ENCODE data around the gene ZC3H7A.

The ZC3H7A gene

GRCh38 chr16:11731222-11731621 is 65.8 kb downstream of the ZC3H7A start:
- TF ChIP-seq, protein P1, sequence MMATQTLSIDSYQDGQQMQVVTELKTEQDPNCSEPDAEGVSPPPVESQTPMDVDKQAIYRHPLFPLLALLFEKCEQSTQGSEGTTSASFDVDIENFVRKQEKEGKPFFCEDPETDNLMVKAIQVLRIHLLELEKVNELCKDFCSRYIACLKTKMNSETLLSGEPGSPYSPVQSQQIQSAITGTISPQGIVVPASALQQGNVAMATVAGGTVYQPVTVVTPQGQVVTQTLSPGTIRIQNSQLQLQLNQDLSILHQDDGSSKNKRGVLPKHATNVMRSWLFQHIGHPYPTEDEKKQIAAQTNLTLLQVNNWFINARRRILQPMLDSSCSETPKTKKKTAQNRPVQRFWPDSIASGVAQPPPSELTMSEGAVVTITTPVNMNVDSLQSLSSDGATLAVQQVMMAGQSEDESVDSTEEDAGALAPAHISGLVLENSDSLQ (IDR thresholded peaks at IDR 0.05) = no peak
- no peak for TF ChIP-seq TARDBP (IDR thresholded peaks at IDR 0.05)
- no peak for TF ChIP-seq HDGF (IDR thresholded peaks at IDR 0.05; ENCODE audit: borderline replicate concordance)
- TF ChIP-seq FOXA1 (IDR thresholded peaks at IDR 0.05) = no peak
- no peak for TF ChIP-seq L3MBTL2 (conservative IDR thresholded peaks at IDR 0.05)
- no peak for TF ChIP-seq ZNF384 (IDR thresholded peaks at IDR 0.05)
- TF ChIP-seq NFRKB (IDR thresholded peaks at IDR 0.05) = no peak
- no peak for TF ChIP-seq FOXK2 (IDR thresholded peaks at IDR 0.05)
- TF ChIP-seq SP1 (IDR thresholded peaks at IDR 0.05) = no peak
- no peak for TF ChIP-seq BHLHE40 (IDR thresholded peaks at IDR 0.05; ENCODE audit: borderline replicate concordance)
- no peak for TF ChIP-seq FOXM1 (IDR thresholded peaks at IDR 0.05; ENCODE audit: borderline replicate concordance)
- TF ChIP-seq ELF4 (IDR thresholded peaks at IDR 0.05) = no peak
- no peak for TF ChIP-seq LEF1 (IDR thresholded peaks at IDR 0.05; ENCODE audit: borderline replicate concordance)
- no peak for TF ChIP-seq CTBP1 (IDR thresholded peaks at IDR 0.05; ENCODE audit: borderline replicate concordance)
- TF ChIP-seq SUZ12 (IDR thresholded peaks at IDR 0.05) = no peak
- TF ChIP-seq ARNT (IDR thresholded peaks at IDR 0.05) = no peak
- DNase-seq (ENCODE audit: extremely low spot score) = no peak
- ChIA-PET POLR2A (no interaction called here), CTCF (no interaction called here)

- ChIA-PET CTCF (no interaction called here), POLR2A (no interaction called here)
- TF ChIP-seq L3MBTL2 (conservative IDR thresholded peaks at IDR 0.05) = no peak
- no peak for TF ChIP-seq ELF4 (IDR thresholded peaks at IDR 0.05)
- no peak for DNase-seq (ENCODE audit: extremely low spot score)
Observed at GRCh38 chr16:11729787-11730186, 67.3 kb downstream of the ZC3H7A start.

DNA sequence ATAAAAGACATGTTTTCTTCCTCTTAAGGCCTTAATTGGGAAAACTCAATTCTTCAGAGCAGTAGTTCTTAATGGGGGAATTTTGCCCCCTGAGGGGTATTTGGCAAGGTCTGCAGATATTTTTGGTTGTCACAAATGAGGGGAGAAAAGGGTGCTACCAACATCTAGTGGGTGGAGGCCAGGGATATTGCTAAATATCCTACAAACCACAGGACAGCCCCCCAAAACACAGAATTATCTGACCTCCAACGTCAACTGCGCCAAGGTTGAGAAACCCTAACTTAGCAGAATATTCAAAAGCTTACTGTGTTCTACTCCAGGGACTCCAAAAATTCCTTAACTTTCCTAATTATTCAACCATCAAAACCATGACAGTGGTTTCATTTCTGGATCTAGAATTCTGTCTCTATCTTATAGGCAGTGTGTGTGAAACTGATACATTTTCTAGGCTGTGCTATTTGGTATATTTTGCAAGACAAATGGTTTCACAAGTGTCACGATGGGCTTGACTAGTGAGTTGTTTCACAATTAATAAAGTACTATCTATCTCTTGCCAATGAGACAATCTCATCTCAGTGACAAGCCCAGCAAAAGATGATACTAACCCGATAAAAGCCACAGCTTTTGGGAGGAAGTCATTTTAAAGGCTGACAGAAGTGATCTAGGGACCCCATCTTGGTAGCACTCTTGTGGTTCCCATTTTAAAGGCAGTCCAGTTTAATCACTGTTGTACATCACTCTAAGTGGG is 69.1 kb downstream of the ZC3H7A start:
- TF ChIP-seq NFRKB (IDR thresholded peaks at IDR 0.05) = no peak
- TF ChIP-seq, protein P1 (IDR thresholded peaks at IDR 0.05) = no peak
- no peak for TF ChIP-seq ELF4 (IDR thresholded peaks at IDR 0.05)
- TF ChIP-seq ARNT (IDR thresholded peaks at IDR 0.05) = no peak
- TF ChIP-seq HDGF (IDR thresholded peaks at IDR 0.05; ENCODE audit: borderline replicate concordance) = no peak
- TF ChIP-seq SUZ12 (IDR thresholded peaks at IDR 0.05) = no peak
- TF ChIP-seq FOXA1 (IDR thresholded peaks at IDR 0.05) = no peak
- no peak for TF ChIP-seq FOXM1 (IDR thresholded peaks at IDR 0.05; ENCODE audit: borderline replicate concordance)
- TF ChIP-seq FOXK2 (IDR thresholded peaks at IDR 0.05) = no peak
- POLR2A ChIA-PET = no interaction called here
- CTCF ChIA-PET = interaction anchor here (0.5 kb wide), 1 partner anchor 774 kb away, joined by 3 read pairs; no protein-coding TSS in a partner anchor
- no peak for DNase-seq (ENCODE audit: extremely low spot score)

- no peak for DNase-seq (ENCODE audit: extremely low spot score)
- CTCF ChIA-PET = interaction anchor here (0.6 to 1.5 kb wide), 2 partner anchors 18 to 328 kb away, joined by 3 read pairs; no protein-coding TSS in a partner anchor
- POLR2A ChIA-PET = no interaction called here
- TF ChIP-seq FOXM1 (IDR thresholded peaks at IDR 0.05; ENCODE audit: borderline replicate concordance) (no peak), SP1 (IDR thresholded peaks at IDR 0.05) (no peak), SUZ12 (IDR thresholded peaks at IDR 0.05) (no peak), ELF4 (IDR thresholded peaks at IDR 0.05) (no peak), NFRKB (IDR thresholded peaks at IDR 0.05) (no peak), L3MBTL2 (conservative IDR thresholded peaks at IDR 0.05) (no peak), FOXA1 (IDR thresholded peaks at IDR 0.05) (no peak), TARDBP (IDR thresholded peaks at IDR 0.05) (no peak)
- TF ChIP-seq, protein P1 (IDR thresholded peaks at IDR 0.05) = no peak
Observed at GRCh38 chr16:11726008-11726407, 71.0 kb downstream of the ZC3H7A start.

GRCh38 chr16:11725457-11725856 is 71.6 kb downstream of the ZC3H7A start:
- TF ChIP-seq FOXA1 (IDR thresholded peaks at IDR 0.05) = no peak
- TF ChIP-seq ZNF384 (IDR thresholded peaks at IDR 0.05) = no peak
- no peak for TF ChIP-seq SP1 (IDR thresholded peaks at IDR 0.05)
- TF ChIP-seq, protein P1 (IDR thresholded peaks at IDR 0.05) = no peak
- TF ChIP-seq LEF1 (IDR thresholded peaks at IDR 0.05; ENCODE audit: borderline replicate concordance) = no peak
- TF ChIP-seq ARNT (IDR thresholded peaks at IDR 0.05) = no peak
- TF ChIP-seq SUZ12 (IDR thresholded peaks at IDR 0.05) = no peak
- TF ChIP-seq L3MBTL2 (conservative IDR thresholded peaks at IDR 0.05) = no peak
- no peak for TF ChIP-seq FOXK2 (IDR thresholded peaks at IDR 0.05)
- no peak for TF ChIP-seq TARDBP (IDR thresholded peaks at IDR 0.05)
- no peak for TF ChIP-seq HDGF (IDR thresholded peaks at IDR 0.05; ENCODE audit: borderline replicate concordance)
- TF ChIP-seq ELF4 (IDR thresholded peaks at IDR 0.05) = no peak
- TF ChIP-seq BHLHE40 (IDR thresholded peaks at IDR 0.05; ENCODE audit: borderline replicate concordance) = no peak
- no peak for TF ChIP-seq CTBP1 (IDR thresholded peaks at IDR 0.05; ENCODE audit: borderline replicate concordance)
- TF ChIP-seq NFRKB (IDR thresholded peaks at IDR 0.05) = no peak
- TF ChIP-seq FOXM1 (IDR thresholded peaks at IDR 0.05; ENCODE audit: borderline replicate concordance) = no peak
- CTCF ChIA-PET = interaction anchor here (0.6 to 1.5 kb wide), 2 partner anchors 18 to 328 kb away, joined by 3 read pairs; no protein-coding TSS in a partner anchor
- POLR2A ChIA-PET = no interaction called here
- no peak for DNase-seq (ENCODE audit: extremely low spot score)

DNA sequence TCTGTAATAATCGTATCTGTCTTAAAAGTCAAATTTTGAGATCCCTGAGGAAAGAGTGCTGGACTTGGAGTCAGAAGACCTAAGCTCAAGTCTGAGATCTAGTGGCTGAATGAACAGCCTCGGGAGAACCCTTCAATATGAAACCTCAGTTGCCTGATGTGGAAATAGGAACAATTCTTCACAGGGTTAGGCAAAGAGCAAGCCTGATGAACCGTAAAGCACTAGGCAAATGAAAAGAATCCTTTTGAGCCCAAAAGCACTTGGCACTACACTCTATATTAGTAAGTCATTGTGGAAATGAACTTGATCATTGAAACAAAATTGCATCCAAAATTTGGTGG is 74.6 kb downstream of the ZC3H7A start:
- TF ChIP-seq ARNT (IDR thresholded peaks at IDR 0.05) = no peak
- no peak for TF ChIP-seq NFRKB (IDR thresholded peaks at IDR 0.05)
- no peak for TF ChIP-seq SUZ12 (IDR thresholded peaks at IDR 0.05)
- TF ChIP-seq FOXK2 (IDR thresholded peaks at IDR 0.05) = no peak
- TF ChIP-seq BHLHE40 (IDR thresholded peaks at IDR 0.05; ENCODE audit: borderline replicate concordance) = no peak
- no peak for TF ChIP-seq L3MBTL2 (conservative IDR thresholded peaks at IDR 0.05)
- no peak for TF ChIP-seq HDGF (IDR thresholded peaks at IDR 0.05; ENCODE audit: borderline replicate concordance)
- no peak for TF ChIP-seq TARDBP (IDR thresholded peaks at IDR 0.05)
- no peak for TF ChIP-seq SP1 (IDR thresholded peaks at IDR 0.05)
- TF ChIP-seq ZNF384 (IDR thresholded peaks at IDR 0.05) = no peak
- ChIA-PET POLR2A (no interaction called here), CTCF (no interaction called here)
- DNase-seq (ENCODE audit: extremely low spot score) = no peak

Data from HEK293T (cell line).